MG63 (cell line): ENCODE data around the gene DYSF. TPM values are rescaled to one million over a fixed set of nuclear protein-coding genes. Genes with fewer than 3 reads are reported as not detected.
A peak's percentile ranks its signal among the peaks of the same experiment; 100 is the strongest.

Experiments used
- DNase-seq: peaks from one replicate; pipeline ENCODE4 v3.0.0-alpha.2; 2020
- H3K27me3 ChIP-seq: fragments of 250-450 bp; sonication (Bioruptor Pico); 2 replicates; pipeline ENCODE4 v1.5.1; 2020; ENCODE audit warnings: mild to moderate bottlenecking, moderate library complexity
- H3K36me3 ChIP-seq: fragments of 250-450 bp; sonication (Bioruptor Pico); 2 replicates; pipeline ENCODE4 v1.5.1; 2020; ENCODE audit warnings: mild to moderate bottlenecking, moderate library complexity
- H3K4me3 ChIP-seq: fragments of 250-450 bp; sonication (Bioruptor Pico); 2 replicates; pipeline ENCODE4 v1.5.1; 2020; ENCODE audit warnings: mild to moderate bottlenecking, moderate library complexity
- H3K9me3 ChIP-seq: fragments of 250-450 bp; sonication (Bioruptor Pico); 2 replicates; pipeline ENCODE4 v1.5.1; 2020; ENCODE audit warnings: mild to moderate bottlenecking, moderate library complexity
- total RNA-seq: library from RNA; depleted of rRNA; stranded (reverse); fragments of >200 nt; shearing (Covaris generic); gene quantifications from 2 replicates; pipeline ENCODE4 v1.2.3, GENCODE V29; 2014; ENCODE audit warnings: low replicate concordance

The DYSF gene
- total RNA-seq, 1 experiment from 2014 or later: 1.4 TPM

- no peak overlapping the region for H3K4me3 ChIP-seq
- no peaks in the 10 kb centered on the region for H3K27me3 ChIP-seq
- H3K36me3 ChIP-seq: no peaks in the 10 kb centered on the region
- no peak for DNase-seq
- no peaks in the 10 kb centered on the region for H3K9me3 ChIP-seq
Measured at GRCh38 chr2:71586471-71586870, 133.1 kb downstream of the DYSF start.

- H3K27me3 ChIP-seq: no peaks in the 10 kb centered on the region
- DNase-seq: no peak
- H3K36me3 ChIP-seq: no peaks in the 10 kb centered on the region
- no peaks in the 10 kb centered on the region for H3K9me3 ChIP-seq
- no peak overlapping the region for H3K4me3 ChIP-seq
Measured at GRCh38 chr2:71587509-71588073, 134.2 kb downstream of the DYSF start.

- no peaks in the 10 kb centered on the region for H3K36me3 ChIP-seq
- no peaks in the 10 kb centered on the region for H3K9me3 ChIP-seq
- DNase-seq: no peak
- no peaks in the 10 kb centered on the region for H3K27me3 ChIP-seq
- no peak overlapping the region for H3K4me3 ChIP-seq
Measured at GRCh38 chr2:71588497-71589170, 135.3 kb downstream of the DYSF start.

GRCh38 chr2:71589763-71590162 lies 136.4 kb downstream of the DYSF start:
- DNase-seq: no peak
- Histone ChIP-seq H3K9me3 (no peaks in the 10 kb centered on the region), H3K36me3 (no peaks in the 10 kb centered on the region), H3K4me3 (no peak overlapping the region), H3K27me3 (no peaks in the 10 kb centered on the region)

- H3K36me3 ChIP-seq: no peaks in the 10 kb centered on the region
- H3K4me3 ChIP-seq: no peak overlapping the region
- no peak for DNase-seq
- H3K27me3 ChIP-seq: no peaks in the 10 kb centered on the region
- no peaks in the 10 kb centered on the region for H3K9me3 ChIP-seq
Measured at GRCh38 chr2:71591044-71591443, 137.7 kb downstream of the DYSF start.

- Histone ChIP-seq H3K36me3 (no peaks in the 10 kb centered on the region), H3K9me3 (no peaks in the 10 kb centered on the region), H3K4me3 (no peak overlapping the region), H3K27me3 (no peaks in the 10 kb centered on the region)
- peak; percentile 75 for DNase-seq
Measured at GRCh38 chr2:71592181-71592711, 138.9 kb downstream of the DYSF start.

- DNase-seq: no peak
- Histone ChIP-seq H3K9me3 (no peaks in the 10 kb centered on the region), H3K36me3 (no peaks in the 10 kb centered on the region), H3K4me3 (no peak overlapping the region), H3K27me3 (no peaks in the 10 kb centered on the region)
Measured at GRCh38 chr2:71595569-71595968, 142.2 kb downstream of the DYSF start.

GRCh38 chr2:71596011-71596410 lies 142.7 kb downstream of the DYSF start:
- H3K4me3 ChIP-seq: no peak overlapping the region
- H3K27me3 ChIP-seq: no peaks in the 10 kb centered on the region
- DNase-seq: no peak
- no peaks in the 10 kb centered on the region for H3K36me3 ChIP-seq
- H3K9me3 ChIP-seq: no peaks in the 10 kb centered on the region

GRCh38 chr2:71597756-71598155 lies 144.4 kb downstream of the DYSF start:
- Histone ChIP-seq H3K36me3 (no peaks in the 10 kb centered on the region), H3K4me3 (no peak overlapping the region), H3K9me3 (no peaks in the 10 kb centered on the region), H3K27me3 (no peaks in the 10 kb centered on the region)
- DNase-seq: no peak

GRCh38 chr2:71598526-71598925 lies 145.2 kb downstream of the DYSF start:
- DNase-seq: no peak
- no peak overlapping the region for H3K4me3 ChIP-seq
- H3K9me3 ChIP-seq: no peaks in the 10 kb centered on the region
- no peaks in the 10 kb centered on the region for H3K27me3 ChIP-seq
- no peaks in the 10 kb centered on the region for H3K36me3 ChIP-seq

- H3K27me3 ChIP-seq: no peaks in the 10 kb centered on the region
- no peak overlapping the region for H3K4me3 ChIP-seq
- no peaks in the 10 kb centered on the region for H3K9me3 ChIP-seq
- no peak for DNase-seq
- no peaks in the 10 kb centered on the region for H3K36me3 ChIP-seq
Measured at GRCh38 chr2:71599038-71599437, 145.7 kb downstream of the DYSF start.

- Histone ChIP-seq H3K36me3 (no peaks in the 10 kb centered on the region), H3K4me3 (no peak overlapping the region), H3K27me3 (no peaks in the 10 kb centered on the region), H3K9me3 (no peaks in the 10 kb centered on the region)
- DNase-seq: no peak
Measured at GRCh38 chr2:71599646-71600236, 146.4 kb downstream of the DYSF start.

GRCh38 chr2:71600555-71600954 lies 147.2 kb downstream of the DYSF start:
- no peaks in the 10 kb centered on the region for H3K9me3 ChIP-seq
- no peak for DNase-seq
- H3K4me3 ChIP-seq: no peak overlapping the region
- H3K36me3 ChIP-seq: no peaks in the 10 kb centered on the region
- no peaks in the 10 kb centered on the region for H3K27me3 ChIP-seq

- Histone ChIP-seq H3K4me3 (no peak overlapping the region), H3K9me3 (no peaks in the 10 kb centered on the region), H3K27me3 (no peaks in the 10 kb centered on the region), H3K36me3 (no peaks in the 10 kb centered on the region)
- DNase-seq: no peak
Measured at GRCh38 chr2:71601136-71602114, 148.1 kb downstream of the DYSF start.

- no peaks in the 10 kb centered on the region for H3K36me3 ChIP-seq
- no peaks in the 10 kb centered on the region for H3K27me3 ChIP-seq
- H3K9me3 ChIP-seq: no peaks in the 10 kb centered on the region
- no peak overlapping the region for H3K4me3 ChIP-seq
- DNase-seq: no peak
Measured at GRCh38 chr2:71602115-71602495, 148.7 kb downstream of the DYSF start.

- no peaks in the 10 kb centered on the region for H3K27me3 ChIP-seq
- H3K9me3 ChIP-seq: no peaks in the 10 kb centered on the region
- no peak for DNase-seq
- no peaks in the 10 kb centered on the region for H3K36me3 ChIP-seq
- H3K4me3 ChIP-seq: no peak overlapping the region
Measured at GRCh38 chr2:71602581-71602980, 149.2 kb downstream of the DYSF start.

- H3K27me3 ChIP-seq: no peaks in the 10 kb centered on the region
- H3K36me3 ChIP-seq: no peaks in the 10 kb centered on the region
- H3K9me3 ChIP-seq: no peaks in the 10 kb centered on the region
- no peak for DNase-seq
- no peak overlapping the region for H3K4me3 ChIP-seq
Measured at GRCh38 chr2:71603311-71603811, 150.0 kb downstream of the DYSF start.
